HG03439 (cell line): ENCODE data around the gene CCDC88B.

Source experiments
- ATAC-seq: cut with Tn5 transposase; IDR thresholded peaks from one replicate; pipeline ENCODE4 v1.9.1; 2021; ENCODE audit warnings: mild to moderate bottlenecking, moderate library complexity; ENCODE audit not compliant: unreplicated experiment

Gene CCDC88B

DNA sequence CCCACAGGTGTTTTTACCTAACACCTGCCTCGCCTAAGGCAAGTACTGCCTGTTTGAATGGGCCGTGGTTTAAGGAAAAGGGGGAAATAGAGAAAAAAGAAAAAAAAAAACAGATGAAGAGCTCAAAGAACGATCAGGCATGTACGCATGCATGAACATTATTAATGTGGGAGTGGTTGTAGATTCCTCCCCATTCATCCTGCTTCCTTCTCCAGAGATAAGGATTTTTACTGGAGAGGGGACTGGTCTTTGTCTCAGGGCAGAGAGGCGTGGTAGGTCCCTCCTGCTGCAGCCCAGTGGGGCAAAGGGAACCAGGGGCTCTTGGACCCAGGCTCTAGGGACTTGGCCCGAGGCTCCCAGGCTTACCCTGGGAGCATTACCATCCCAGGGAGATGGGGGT, 42.0 kb downstream of the CCDC88B start:
- no peak for ATAC-seq

DNA sequence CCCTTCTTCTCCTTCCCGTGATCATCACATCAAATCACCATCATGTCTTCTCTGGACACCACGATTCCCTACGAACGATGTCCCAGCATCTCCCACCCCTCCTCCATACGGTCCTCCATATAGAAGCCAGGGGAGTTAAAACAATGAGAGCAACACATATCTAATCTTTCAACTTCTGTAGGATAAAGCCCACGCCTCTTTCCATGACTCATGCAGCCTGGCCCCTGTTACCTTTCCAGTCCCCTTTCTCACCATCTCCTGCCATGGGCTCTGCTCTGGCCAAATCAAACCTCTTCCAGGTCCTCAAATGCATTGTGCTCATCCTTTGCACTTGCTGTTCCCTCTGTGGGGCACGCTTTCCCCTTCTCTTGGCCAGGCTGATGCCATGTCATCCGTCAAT, 42.6 kb downstream of the CCDC88B start:
- no peak for ATAC-seq

DNA sequence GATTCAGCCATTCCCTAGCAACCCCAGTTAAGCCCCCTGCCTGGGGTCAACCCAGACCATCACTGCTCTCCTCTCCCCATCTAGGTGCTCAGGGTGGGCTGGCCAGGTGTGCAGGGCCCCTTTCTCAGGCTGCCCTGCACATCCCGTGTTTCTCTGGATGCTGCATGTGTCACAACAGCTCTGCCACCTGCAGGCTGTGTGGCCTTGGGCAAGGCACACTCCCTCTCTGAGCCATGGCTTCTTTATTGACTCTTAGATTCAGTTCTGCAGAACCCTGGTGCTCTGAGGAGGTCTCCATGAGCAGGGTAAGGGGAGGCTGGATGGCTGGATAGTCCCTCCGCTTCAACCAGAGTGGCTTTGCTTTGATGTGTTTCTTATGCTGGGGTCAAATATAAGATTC, 43.6 kb downstream of the CCDC88B start:
- no peak for ATAC-seq

DNA sequence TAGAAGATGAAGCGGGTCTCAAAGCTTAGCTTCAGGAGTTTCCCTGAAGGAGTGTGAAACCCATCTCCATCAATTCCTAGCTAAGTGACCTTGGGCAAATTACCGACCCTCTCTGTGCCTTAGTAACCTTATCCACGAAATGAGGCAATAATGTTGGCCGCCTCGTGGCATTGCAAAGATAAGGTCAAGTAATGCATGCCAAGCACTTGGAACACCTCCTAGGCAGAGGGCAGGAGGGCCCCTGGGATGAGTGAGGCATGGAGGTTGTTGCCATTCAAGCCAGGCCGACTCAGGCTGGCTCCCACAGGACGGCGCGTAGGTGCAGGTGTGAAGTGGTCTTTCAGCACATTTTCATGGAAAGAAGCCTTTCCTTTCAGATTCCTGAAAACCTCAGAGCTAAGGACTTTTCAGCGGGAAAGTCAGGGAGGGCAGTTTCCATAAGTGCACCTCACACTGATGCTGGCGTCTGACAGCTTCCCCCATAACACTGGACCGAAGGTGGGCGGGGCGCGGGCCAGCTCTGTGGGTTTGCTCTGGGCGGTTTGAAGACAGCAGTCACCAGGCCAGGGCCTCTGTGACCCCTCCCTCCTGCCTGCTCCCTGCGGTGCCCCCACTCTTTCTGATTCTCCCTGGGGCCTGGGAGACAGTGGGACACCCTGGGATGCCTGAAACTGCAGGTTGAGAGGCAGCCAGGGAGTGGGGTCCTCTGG, 44.2 kb downstream of the CCDC88B start:
- no peak for ATAC-seq

DNA sequence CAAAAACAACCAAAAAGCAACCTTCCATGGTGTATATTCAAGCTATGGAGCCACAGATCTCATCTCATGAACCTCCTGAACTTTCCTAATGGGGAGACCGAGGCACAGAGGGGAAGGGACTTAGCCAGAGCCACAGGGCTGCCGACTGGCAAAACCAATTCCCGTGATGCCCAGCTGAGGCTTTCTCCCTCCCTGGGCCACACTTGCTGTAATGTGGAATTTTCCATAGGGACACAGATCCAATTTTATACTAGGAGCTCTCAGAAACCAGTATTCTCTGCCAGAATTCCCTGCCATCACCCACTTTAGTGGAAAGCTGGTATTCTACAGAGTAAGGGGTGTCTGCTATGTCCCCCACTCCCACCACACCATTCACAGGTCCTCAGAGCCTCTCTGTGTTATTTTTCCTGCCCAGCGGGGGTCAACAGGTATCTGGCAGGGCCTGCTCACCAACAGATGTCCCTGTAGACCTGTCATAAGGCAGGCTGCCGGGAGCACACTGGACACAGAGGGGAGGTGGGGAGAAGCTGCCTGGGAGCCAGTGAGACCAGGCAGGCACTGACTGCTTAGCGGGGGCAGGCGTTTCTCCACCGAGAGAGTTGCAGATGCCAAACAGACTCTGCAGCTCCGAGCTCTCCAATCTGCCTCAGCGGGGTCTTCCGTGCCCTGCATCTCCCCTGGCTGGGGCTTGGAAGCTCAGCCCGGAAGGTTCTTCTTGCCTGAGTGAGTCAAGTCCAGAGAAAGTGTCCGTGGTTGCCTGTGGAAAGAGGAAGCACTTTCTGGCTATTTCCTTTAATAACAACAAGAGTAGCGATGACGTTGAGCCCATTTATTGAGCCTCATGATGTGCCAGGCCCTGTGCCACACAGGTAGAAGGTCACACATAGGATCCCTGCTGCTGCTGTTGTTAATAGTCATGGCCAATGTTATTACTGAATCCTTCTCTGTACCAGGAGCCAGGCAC, 45.3 kb downstream of the CCDC88B start:
- ATAC-seq, result no peak

DNA sequence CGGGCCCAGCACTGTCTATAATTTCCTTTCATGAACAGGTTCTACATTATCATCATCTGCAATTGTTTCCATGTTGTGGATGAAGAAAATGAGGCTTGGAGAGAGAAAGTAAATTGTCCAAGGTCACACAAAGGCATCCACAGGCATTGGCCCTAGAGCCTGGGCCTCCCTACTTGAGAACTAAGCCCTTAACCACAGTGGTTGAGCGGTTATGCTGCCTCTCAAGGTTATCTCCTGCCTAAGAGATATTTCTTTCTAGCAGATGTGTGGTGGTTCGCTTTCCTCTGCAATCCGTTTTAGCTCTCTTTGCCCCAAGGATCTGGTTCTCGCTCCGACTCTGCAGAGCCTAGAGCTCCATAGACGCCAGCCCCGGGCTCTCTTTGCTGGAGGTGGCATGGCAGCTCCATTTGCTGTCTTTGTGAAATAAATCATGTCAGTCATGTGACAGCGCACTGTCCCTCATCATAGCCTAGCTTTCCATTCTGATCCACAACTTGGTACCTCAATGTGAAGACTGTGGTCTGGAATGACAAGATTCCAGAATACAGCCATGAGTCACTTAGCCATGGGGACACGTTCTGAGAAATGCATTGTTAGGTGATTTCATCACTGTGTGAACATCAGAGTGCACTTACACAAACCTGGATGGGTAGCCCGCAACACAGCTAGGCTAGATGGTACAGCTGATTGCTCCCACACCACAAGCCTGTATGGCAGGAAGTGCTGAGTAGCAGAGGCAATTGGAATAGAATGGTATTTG, 46.1 kb downstream of the CCDC88B start:
- no peak for ATAC-seq

DNA sequence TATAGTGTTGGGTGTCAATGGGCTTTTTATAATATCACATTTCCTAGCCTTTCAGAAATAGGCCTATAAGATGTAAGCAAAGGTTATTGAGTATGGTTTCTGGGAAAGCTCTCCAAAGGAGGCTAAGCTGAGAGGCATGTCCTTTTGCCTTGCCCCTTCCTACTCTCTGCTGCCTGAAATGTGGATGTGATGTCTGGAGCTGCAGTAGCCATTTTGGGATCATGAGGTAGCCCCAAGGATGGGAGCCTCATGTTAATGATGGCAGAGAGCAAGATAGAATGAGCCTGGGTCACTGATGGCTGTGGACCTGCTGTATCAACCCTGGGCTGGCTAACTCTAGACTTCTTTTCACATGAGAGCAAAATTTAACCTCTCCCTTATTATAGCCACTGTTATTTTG, 47.9 kb downstream of the CCDC88B start:
- no peak for ATAC-seq

DNA sequence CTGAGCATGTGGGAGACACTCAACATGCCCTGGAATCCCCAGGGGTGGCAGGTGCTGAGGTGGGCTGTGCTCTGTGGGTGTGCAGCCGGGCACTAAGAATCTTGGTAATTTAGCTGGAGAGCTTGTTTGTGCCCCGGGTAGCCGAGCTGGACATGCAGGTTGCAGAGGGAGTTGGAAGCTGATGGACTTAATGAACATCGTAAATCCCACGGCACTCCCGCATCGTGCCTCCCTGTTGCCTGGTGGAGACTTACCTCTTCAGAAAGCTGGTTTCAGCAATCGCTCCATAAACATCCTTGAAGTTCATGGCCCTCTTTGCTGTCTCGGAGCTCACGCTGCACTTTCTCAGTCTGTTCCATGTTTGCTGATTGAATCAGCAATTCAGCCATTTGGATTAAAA, 48.9 kb downstream of the CCDC88B start:
- ATAC-seq, result no peak

DNA sequence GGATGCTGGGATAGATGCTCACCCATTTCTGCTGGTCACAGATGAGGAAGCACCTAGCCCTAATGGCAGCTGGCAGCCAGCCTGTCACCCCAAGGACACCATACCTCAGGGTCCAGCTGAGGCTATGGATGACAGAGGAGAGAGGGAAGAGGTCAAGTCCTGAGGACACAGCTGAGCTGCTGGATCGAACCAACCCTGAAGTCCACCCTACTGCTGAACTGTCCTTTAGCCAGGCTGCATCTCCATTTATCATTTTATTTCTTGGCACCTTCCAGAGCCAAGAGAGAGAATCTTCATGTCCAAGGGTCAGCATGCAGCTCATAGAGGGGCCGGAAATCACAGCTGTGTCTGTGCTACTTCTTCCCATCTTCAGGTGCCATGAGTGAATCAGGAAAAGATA, 49.8 kb downstream of the CCDC88B start:
- ATAC-seq, result no peak

DNA sequence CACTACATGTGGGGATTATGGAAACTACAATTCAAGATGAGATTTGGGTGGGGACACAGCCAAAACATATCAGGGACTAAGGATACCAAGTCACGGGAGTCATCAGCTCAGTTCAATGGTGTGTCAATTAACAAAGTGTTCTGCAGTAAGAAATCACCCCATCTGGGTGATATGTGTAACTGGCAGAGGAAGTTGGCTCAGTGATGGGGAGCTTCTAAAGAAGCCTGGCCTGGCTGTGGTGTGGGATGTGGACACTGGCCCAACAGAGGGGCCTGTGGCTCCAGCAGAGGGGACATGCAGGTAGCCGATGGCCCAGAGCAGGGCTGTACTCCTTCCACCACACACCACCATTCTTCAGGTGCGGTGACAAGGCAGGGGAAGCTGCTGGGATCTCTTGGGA, 50.6 kb downstream of the CCDC88B start:
- ATAC-seq, result no peak

DNA sequence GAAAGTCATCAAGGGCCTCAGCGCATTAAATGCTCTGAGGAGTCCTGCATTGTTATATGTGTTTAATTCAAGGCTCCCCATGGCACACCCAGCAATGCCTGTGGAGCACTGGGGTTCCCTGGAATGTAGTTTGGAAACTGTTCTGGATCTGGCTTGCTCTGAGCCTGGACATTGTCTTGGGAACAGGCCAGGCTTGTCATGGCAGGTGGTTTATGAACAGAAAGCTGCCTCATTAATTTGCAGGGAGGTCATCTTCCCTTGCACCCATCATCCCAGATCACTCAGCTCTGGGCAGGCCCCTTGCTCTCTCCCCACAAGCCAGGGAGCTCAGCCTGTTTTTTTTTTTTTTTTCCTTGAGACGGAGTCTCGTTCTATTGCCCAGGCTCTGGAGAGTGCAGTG, 51.8 kb downstream of the CCDC88B start:
- ATAC-seq, result no peak

DNA sequence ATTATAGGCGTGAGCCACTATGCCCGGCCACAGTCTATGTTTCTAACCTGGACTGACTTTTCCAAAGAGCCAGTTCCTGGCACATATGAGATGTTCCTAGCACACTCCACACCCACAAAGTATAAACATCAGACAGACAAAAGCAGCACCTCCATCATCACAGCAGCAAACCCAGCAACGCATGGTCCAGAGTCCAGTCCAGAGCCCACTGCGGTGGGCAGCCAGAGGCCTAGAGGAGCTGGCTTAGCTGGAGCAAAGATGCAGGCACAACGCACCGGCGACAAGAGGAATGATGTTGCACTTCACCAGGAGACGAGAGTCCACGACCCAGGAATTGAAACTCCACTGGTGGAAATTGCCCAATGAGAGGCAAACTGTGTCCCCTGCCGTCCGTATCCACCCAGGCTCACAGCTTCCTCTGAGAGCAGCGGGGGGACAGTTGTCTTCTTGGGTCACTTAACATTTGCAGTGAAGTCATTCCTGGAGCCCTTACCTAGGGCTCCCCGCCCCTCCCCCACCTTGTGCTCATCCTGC, 55.6 kb downstream of the CCDC88B start:
- ATAC-seq, result no peak

DNA sequence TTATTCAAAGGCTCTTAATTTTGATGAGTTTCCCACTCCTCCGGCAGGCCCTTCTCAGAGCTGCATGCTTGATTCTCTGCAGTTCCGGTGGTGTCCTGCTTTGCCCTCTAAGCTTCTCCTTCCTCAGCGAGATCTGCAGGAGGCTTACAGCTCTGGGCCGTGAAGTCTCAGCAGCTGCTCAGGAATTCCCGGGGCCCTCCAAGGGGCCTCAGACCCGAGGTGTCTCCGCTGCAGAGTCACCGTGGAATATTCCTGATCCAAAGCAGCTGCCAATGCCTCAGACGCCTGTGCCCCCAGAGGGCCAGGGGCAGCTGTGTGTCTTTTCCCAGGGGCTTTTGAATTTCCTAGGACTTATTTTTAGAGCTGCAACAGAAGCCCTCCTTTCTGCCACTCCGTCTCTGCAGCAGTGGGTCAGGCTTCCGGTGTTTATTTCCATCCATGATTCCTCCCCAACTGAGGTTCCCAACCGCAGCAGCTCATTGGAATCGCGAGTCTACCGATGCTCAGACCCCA, 56.1 kb downstream of the CCDC88B start:
- no peak for ATAC-seq

DNA sequence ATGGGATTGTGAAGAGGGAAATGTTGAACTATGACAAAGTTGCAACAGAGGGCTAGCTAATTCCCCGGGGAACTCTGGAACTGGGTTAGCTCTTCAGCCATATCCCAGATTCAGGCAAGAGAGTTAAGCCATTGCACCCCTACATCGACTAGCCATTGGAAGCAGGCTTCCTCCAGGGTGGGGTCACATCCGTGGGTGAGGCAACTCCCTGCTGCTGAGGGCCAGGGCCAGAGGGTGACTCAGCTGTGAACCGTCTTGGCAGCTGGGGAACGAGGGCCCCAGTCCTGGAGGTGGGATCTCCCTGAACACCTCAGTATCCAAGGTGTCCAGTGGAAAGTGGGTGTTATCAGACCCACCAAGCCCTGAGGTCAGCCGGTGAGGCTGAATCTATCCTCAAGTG, 60.1 kb downstream of the CCDC88B start:
- no peak for ATAC-seq

DNA sequence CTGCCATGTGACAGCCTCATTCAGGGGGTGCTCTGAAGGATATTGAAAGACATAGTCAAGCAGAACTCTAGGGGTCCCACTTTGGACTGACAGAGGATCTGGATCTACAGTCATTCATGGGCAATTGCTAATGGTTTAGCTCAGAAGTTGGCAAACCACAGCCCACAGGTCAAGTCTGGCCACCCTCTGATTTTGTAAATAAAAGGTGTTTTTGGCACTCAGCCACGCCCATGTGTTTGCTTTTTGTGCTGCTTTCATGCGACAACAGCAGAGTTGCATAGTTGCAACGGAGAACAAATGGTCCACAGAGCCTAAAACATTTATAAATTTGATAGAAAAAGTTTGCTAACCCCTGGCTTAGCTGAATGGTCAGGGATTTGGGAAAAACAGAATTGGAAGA, 60.7 kb downstream of the CCDC88B start:
- no peak for ATAC-seq

DNA sequence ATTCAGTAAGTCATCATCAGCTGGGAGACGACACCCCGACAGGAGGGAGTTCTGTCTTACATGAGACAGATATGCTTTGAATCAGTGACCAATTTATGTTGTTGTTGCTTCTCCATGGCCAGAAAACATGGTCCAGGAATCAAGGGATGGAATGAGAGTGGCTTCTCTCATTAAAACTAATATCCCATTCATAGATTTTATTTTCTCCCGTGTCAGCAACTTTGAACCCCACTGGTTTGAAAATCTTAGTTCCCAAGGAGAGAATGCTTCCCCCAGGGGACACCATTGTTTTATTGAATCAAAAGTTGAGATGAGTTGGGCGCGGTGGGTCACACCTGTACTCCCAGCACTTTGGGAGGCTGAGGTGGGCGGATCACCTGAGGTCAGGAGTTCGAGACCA, 61.8 kb downstream of the CCDC88B start:
- no peak for ATAC-seq

DNA sequence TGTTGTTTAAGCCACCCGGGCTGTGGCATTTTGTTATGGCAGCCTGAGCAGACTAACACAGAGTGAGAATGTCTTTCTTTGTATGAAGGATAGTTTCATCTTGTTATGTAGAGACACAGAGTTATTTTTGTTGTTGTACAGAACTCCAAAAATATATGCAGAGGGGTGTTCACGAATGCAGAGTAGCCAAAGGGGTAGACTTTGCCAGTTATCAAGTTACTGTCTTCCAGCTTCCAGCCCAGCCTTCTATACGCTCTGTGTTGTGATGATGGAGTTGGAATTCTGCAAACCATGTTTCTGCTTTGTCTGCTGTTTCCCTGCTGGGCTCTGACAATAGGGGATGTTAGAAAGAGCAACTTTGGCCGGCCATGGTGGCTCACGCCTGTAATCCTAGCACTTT, 63.1 kb downstream of the CCDC88B start:
- no peak for ATAC-seq

DNA sequence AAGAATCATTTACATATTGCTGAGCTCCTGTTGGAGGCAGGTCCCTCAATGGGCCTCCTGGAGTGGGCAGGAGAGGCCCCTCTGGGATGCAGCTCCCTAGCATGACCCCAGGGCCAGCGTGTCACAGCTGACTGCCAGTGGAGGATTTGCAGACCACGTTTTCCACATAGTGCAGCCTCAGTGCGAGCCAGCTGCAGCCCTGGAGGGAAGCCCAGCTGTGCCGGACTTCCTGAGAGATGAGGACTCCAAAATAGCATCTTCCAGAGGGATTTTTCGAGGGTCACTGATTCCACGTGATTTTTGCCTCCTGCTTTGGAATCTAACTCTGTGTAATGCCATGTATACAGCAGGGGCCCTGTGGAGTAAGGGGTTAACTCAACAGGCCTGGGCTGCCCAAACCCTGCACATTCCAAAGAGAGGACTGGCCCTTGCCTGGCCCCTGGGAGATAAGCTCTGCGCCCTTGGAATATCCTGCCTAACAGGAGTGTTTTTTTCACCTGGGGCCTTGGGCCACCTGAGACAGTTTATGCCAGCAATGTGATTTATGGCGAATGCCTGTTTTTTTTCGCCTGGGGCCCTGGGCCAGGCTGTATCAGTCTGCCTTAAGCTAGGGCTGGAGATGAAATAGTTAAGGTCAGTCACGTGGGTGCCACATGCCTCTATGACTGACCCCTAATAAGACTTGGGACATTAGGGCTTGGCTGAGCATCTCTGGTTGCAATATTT, 66.4 kb downstream of the CCDC88B start:
- no peak for ATAC-seq
